K562 (cell line): Measurements from ENCODE around the gene ECHDC1. TPM values are rescaled to one million over a fixed set of nuclear protein-coding genes. Genes with fewer than 3 reads are reported as not detected.

Experiments used
- ATAC-seq: fragments of 200-7000 bp; cut with Tn5 transposase; 3 replicates; pipeline ENCODE4 v1.9.1; 2020; ENCODE audit warnings: moderate library complexity
- BruUV-seq: library from RNA; stranded (reverse); fragments of 400-500 nt; replicated peaks from 2 replicates; lab custom pipeline; 2021; lab: Mats Ljungman, UMichigan
- CTCF ChIA-PET: fragments of 300-600 bp; formaldehyde crosslinking; extraction: SDS; loops from one replicate; lab custom pipeline; 2021; ENCODE audit warnings: low intra/inter-chr PET ratio; lab: Yijun Ruan, JAX
- POLR2A ChIA-PET: fragments of 300-600, 350-650 bp; sonication (Branson Sonifier 250); formaldehyde crosslinking; extraction: SDS; loops from one replicate; lab custom pipeline; 2021; ENCODE audit warnings: antibody characterized with exemption, inconsistent platforms; lab: Yijun Ruan, JAX
- DNase-seq, 4 experiments: peaks; one replicate each; pipeline versions ENCODE4 v3.0.0 to v3.0.0-alpha.2; 2011 to 2018; ENCODE audit warnings: low spot score in 3 of 4, mixed read lengths in 3 of 4; ENCODE audit errors: extremely low read depth in 1 of 4
- FAIRE-seq: peaks from 2 replicates; lab custom pipeline; 2011; peaks lifted over from hg19 to GRCh38; lab: Jason Lieb, UNC
- H2AFZ ChIP-seq: 2 replicates; pipeline ENCODE4 v1.6.0; 2011; ENCODE audit warnings: low read depth, low read length, control low read depth, inconsistent platforms
- H3K27ac ChIP-seq: fragments of 200-600 bp; 3 replicates; pipeline ENCODE4 v1.8.0; 2011; ENCODE audit warnings: low read depth, mild to moderate bottlenecking, control low read depth, inconsistent platforms, low read length, moderate library complexity, mixed read lengths; ENCODE audit errors: extremely low read depth
- H3K27me3 ChIP-seq, 2 experiments: fragments of 300-600 bp in 1 of 2; 2 replicates in 1 of 2; 3 replicates in 1 of 2; pipeline versions ENCODE4 v1.6.0 to v1.8.0; 2011; ENCODE audit warnings: inconsistent platforms in 2 of 2, low read length in 2 of 2, mild to moderate bottlenecking in 1 of 2, mixed read lengths in 1 of 2, moderate library complexity in 1 of 2; ENCODE audit not compliant: control insufficient read depth in 2 of 2, insufficient read depth in 2 of 2
- H3K36me3 ChIP-seq: fragments of 300-600 bp; 3 replicates; pipeline ENCODE4 v1.8.0; 2011; ENCODE audit warnings: mild to moderate bottlenecking, low read length, inconsistent platforms; ENCODE audit not compliant: control insufficient read depth, insufficient read depth
- H3K4me1 ChIP-seq, 2 experiments: fragments of 200-600 bp in 1 of 2; replicated peaks in 1 of 2; 2 replicates in 1 of 2; 3 replicates in 1 of 2; pipeline versions ENCODE4 v1.5.1 to v1.8.0; 2011; ENCODE audit warnings: inconsistent platforms in 2 of 2, low read length in 2 of 2, mild to moderate bottlenecking in 1 of 2, mixed read lengths in 1 of 2, moderate library complexity in 1 of 2; ENCODE audit not compliant: control insufficient read depth in 2 of 2, insufficient read depth in 2 of 2
- H3K4me2 ChIP-seq: 2 replicates; pipeline ENCODE4 v1.6.1; 2011; ENCODE audit warnings: low read length, control low read depth, inconsistent platforms, mixed read lengths; ENCODE audit not compliant: insufficient read depth
- H3K4me3 ChIP-seq: fragments of 200-600 bp; sonication (generic), shearing (Covaris generic); 2 replicates; pipeline ENCODE4 v1.5.1; 2016; ENCODE audit warnings: control low read depth, inconsistent platforms
- H3K79me2 ChIP-seq: fragments of 200-600 bp; 3 replicates; pipeline ENCODE4 v1.8.0; 2011; ENCODE audit warnings: low read length, inconsistent platforms; ENCODE audit not compliant: control insufficient read depth, insufficient read depth
- H3K9ac ChIP-seq, 2 experiments: 2 replicates each; pipeline versions ENCODE4 v1.6.0 to v1.6.1; 2011; ENCODE audit warnings: low read depth in 2 of 2, low read length in 2 of 2, control low read depth in 1 of 2, inconsistent platforms in 1 of 2, mild to moderate bottlenecking in 1 of 2, mixed read lengths in 1 of 2; ENCODE audit not compliant: insufficient read depth in 1 of 2
- H3K9me1 ChIP-seq: one replicate; pipeline ENCODE4 v1.6.0; 2011; ENCODE audit warnings: inconsistent platforms, mild to moderate bottlenecking, low read length, moderate library complexity; ENCODE audit not compliant: control insufficient read depth, insufficient read depth
- H3K9me3 ChIP-seq: replicated peaks from 2 replicates; pipeline ENCODE4 v1.5.1; 2011; ENCODE audit warnings: low read depth, low read length, inconsistent platforms; ENCODE audit not compliant: control insufficient read depth, insufficient read depth
- H4K20me1 ChIP-seq: replicated peaks from 2 replicates; pipeline ENCODE4 v1.6.1; 2011; ENCODE audit warnings: low read length, inconsistent platforms, mixed read lengths; ENCODE audit not compliant: control insufficient read depth, insufficient read depth
- C11orf30 ChIP-seq: fragments of 450-650 bp; IDR thresholded peaks from 2 replicates; pipeline ENCODE4 v1.6.1; 2016; ENCODE audit warnings: low read depth, mild to moderate bottlenecking
- DPF2 ChIP-seq: fragments of 450-650 bp; IDR thresholded peaks from 2 replicates; pipeline ENCODE4 v1.6.1; 2016
- MAFG ChIP-seq: fragments of 450-650 bp; conservative IDR thresholded peaks from 2 replicates; pipeline ENCODE4 v1.6.1; 2016; ENCODE audit warnings: missing genetic modification characterization, missing compliant biosample characterization
- NFE2 ChIP-seq: IDR thresholded peaks from 2 replicates; pipeline ENCODE4 v1.6.1; 2014; ENCODE audit warnings: antibody characterized with exemption, low read depth
- NR2C1 ChIP-seq, 2 experiments: fragments of 450-650 bp; IDR thresholded peaks; 2 replicates each; pipeline ENCODE4 v1.6.1; 2017; ENCODE audit warnings: mild to moderate bottlenecking in 2 of 2, antibody characterized with exemption in 1 of 2, inconsistent platforms in 1 of 2, missing compliant biosample characterization in 1 of 2, missing genetic modification characterization in 1 of 2
- NR2C2 ChIP-seq, 2 experiments: fragments of 200-800 bp in 1 of 2; sonication (Bioruptor generic) in 1 of 2; sonication (generic) in 1 of 2; formaldehyde crosslinking in 1 of 2; IDR thresholded peaks; 2 replicates each; pipeline versions ENCODE4 v1.6.1 to v1.8.0; 2016 to 2022; ENCODE audit warnings: mild to moderate bottlenecking in 1 of 2, missing compliant biosample characterization in 1 of 2, missing genetic modification characterization in 1 of 2, missing genetic modification reagents in 1 of 2
- RBM17 ChIP-seq: fragments of 200-400 bp; formaldehyde crosslinking; IDR thresholded peaks from 2 replicates; pipeline ENCODE4 v1.6.1; 2017; ENCODE audit warnings: low read depth, mild to moderate bottlenecking, low read length, borderline replicate concordance
- SOX6 ChIP-seq: fragments of 450-650 bp; IDR thresholded peaks from 2 replicates; pipeline ENCODE4 v1.6.1; 2014; ENCODE audit warnings: mild to moderate bottlenecking
- ZBTB7A ChIP-seq: IDR thresholded peaks from 2 replicates; pipeline ENCODE4 v1.6.1; 2011; ENCODE audit warnings: low read depth, mild to moderate bottlenecking, low read length, moderate library complexity, borderline replicate concordance; ENCODE audit not compliant: control insufficient read depth
- ZNF316 ChIP-seq: fragments of 450-650 bp; IDR thresholded peaks from 2 replicates; pipeline ENCODE4 v1.6.1; 2016
- WGBS: fragments of 100-300 bp; shearing (Covaris generic); methylation state at CpG from one replicate; pipeline ENCODE4 v1.1.6; 2016; ENCODE audit warnings: low coverage, mixed read lengths; ENCODE audit not compliant: insufficient coverage; ENCODE audit errors: missing lambda C conversion rate; 5-methylcytosine and 5-hydroxymethylcytosine counted together
- in situ Hi-C: fragments of 300-500 bp; cut with MboI; formaldehyde crosslinking; loops from 4 replicates; pipeline ENCODE4 v1.15.0; 2018; ENCODE audit warnings: inconsistent platforms, mixed read lengths
- intact Hi-C: fragments of 100-400 bp; cut with micrococcal nuclease; formaldehyde crosslinking; loops from 2 replicates; pipeline ENCODE4 v1.14.2; 2022
- polyA plus RNA-seq, 8 experiments: library from polyadenylated mRNA; depleted of rRNA in 4 of 8; stranded (reverse) in 5 of 8; unstranded in 3 of 8; fragments of >200 nt; fragmentation: Nextera tagmentation in 2 of 8; fragmentation: Illumina TruSeq in 1 of 8; extraction: Ambion mirVana in 2 of 8; extraction: Trizol in 1 of 8; gene quantifications; 2 replicates each; pipeline versions ENCODE4 v1.2.1 to v1.2.3, GENCODE V29; 2011 to 2014; ENCODE audit warnings: inconsistent platforms in 1 of 8, missing spikeins in 1 of 8
- total RNA-seq, 7 experiments: library from RNA; depleted of rRNA in 6 of 7; stranded (reverse); fragments of >200 nt in 6 of 7; fragmentation: Illumina TruSeq in 2 of 7; extraction: Trizol in 2 of 7; gene quantifications; 2 replicates each; pipeline versions ENCODE4 v1.2.1 to v1.2.3, GENCODE V29; 2011 to 2021; ENCODE audit warnings: low replicate concordance in 1 of 7

The ECHDC1 gene
- total and polyA plus RNA-seq, 9 of the 15 experiments (the other 6 are each of a cell fraction or from before 2014, with no cell fraction given), result 58.0 to 105 (median 78.6) TPM

GRCh38 chr6:127332383-127332961 is 10.9 kb downstream of the ECHDC1 start:
- TF ChIP-seq NFE2 (peak; percentile 63), NR2C2 (CRISPR knock-in tag; IDR thresholded peaks at IDR 0.05) (no peak), NR2C2 (tag; IDR thresholded peaks at IDR 0.05) (peak; percentile 20; the same call in 1 of the 2 replicates), RBM17 (no peak), NR2C1 (IDR thresholded peaks at IDR 0.05) (peak; percentile 72), NR2C1 (tag; IDR thresholded peaks at IDR 0.05) (0 out of 2 replicates have a peak, but pooled peaks have one; percentile 41), C11orf30 (peak; percentile 66; the same call in 1 of the 2 replicates), ZNF316 (peak; percentile 71), ZBTB7A (no peak), MAFG (tag) (peak; percentile 78), DPF2 (0 out of 2 replicates have a peak, but pooled peaks have one; percentile 21), SOX6 (peak; percentile 70)
- TF ChIP-seq, all 486 proteins: peak for 8
- FAIRE-seq (no peak), ATAC-seq (peak; percentile 65), DNase-seq (no peak)
- ChIA-PET POLR2A (interaction anchor here (1.4 to 2.4 kb wide), 3 partner anchors 8 to 57 kb away, joined by 4 to 11 read pairs (median 5); no protein-coding TSS in a partner anchor), CTCF (no interaction called here)
- Histone ChIP-seq H3K9me3 (no peaks in the 10 kb centered on the region), H3K27me3 (no peaks in the 10 kb centered on the region), H3K4me2 (no peak overlapping the region), H3K4me1 (peaks cover 0 to 9% of the 10 kb centered on the region in 2 experiments; a peak in 2 of 5 replicates), H2AFZ (no peak overlapping the region), H3K9ac (no peak overlapping the region), H3K79me2 (peaks cover 51% of the 10 kb centered on the region), H3K4me3 (no peak overlapping the region), H3K36me3 (peaks cover 27% of the 10 kb centered on the region), H4K20me1 (no peaks in the 10 kb centered on the region), H3K27ac (no peak overlapping the region; the same call in 2 of the 3 replicates), H3K9me1 (no peaks in the 10 kb centered on the region)
- intact Hi-C loops, result no loop called here
- 67% methylated on average over 4 of the region's 4 CpGs for WGBS
- in situ Hi-C loops, result no loop called here
- no TSS peak for BruUV-seq
